ENCODE results near the gene SLC22A16. TPM values are rescaled to one million over a fixed set of nuclear protein-coding genes. Genes with fewer than 3 reads are reported as not detected.

Gene SLC22A16
- total and polyA plus RNA-seq, 4 donors = 0.08 to 22.5 TPM; not detected in 2

GRCh38 chr6:110448846-110449540 is 27.4 kb downstream of the SLC22A16 start:
- Histone ChIP-seq H3K27me3 (ENCODE audit: control insufficient read depth in 4 of 4, insufficient read depth in 4 of 4, low read length in 3 of 4) (no peaks in the 10 kb centered on the region), H3K27ac (ENCODE audit: low read depth in 1 of 2, low read length in 2 of 2) (no peak overlapping the region), H3K4me1 (ENCODE audit: control insufficient read depth in 4 of 4, insufficient read depth in 4 of 4, low read length in 3 of 4) (no peaks in the 10 kb centered on the region), H3K9ac (ENCODE audit: low read depth in 1 of 2, low read length in 2 of 2) (no peak overlapping the region), H3K36me3 (ENCODE audit: control insufficient read depth in 4 of 4, insufficient read depth in 3 of 4, low read depth in 1 of 4, low read length in 3 of 4) (no peaks in the 10 kb centered on the region), H3K9me3 (ENCODE audit: control insufficient read depth in 4 of 4, low read length in 3 of 4) (no peaks in the 10 kb centered on the region), H3K4me3 (ENCODE audit: low read depth in 1 of 3, low read length in 3 of 3) (no peak overlapping the region)
- TF ChIP-seq HNF4A (conservative IDR thresholded peaks at IDR 0.05) = no peak
- DNase-seq (ENCODE audit: low spot score) = no peak
- 65% methylated on average over 4 of the region's 4 CpGs for WGBS

- Histone ChIP-seq H3K27me3 (ENCODE audit: control insufficient read depth in 4 of 4, insufficient read depth in 4 of 4, low read length in 3 of 4) (no peaks in the 10 kb centered on the region), H3K9me3 (ENCODE audit: control insufficient read depth in 4 of 4, low read length in 3 of 4) (no peaks in the 10 kb centered on the region), H3K9ac (ENCODE audit: low read depth in 1 of 2, low read length in 2 of 2) (no peak overlapping the region), H3K4me1 (ENCODE audit: control insufficient read depth in 4 of 4, insufficient read depth in 4 of 4, low read length in 3 of 4) (no peaks in the 10 kb centered on the region), H3K27ac (ENCODE audit: low read depth in 1 of 2, low read length in 2 of 2) (no peak overlapping the region), H3K36me3 (ENCODE audit: control insufficient read depth in 4 of 4, insufficient read depth in 3 of 4, low read depth in 1 of 4, low read length in 3 of 4) (no peaks in the 10 kb centered on the region), H3K4me3 (ENCODE audit: low read depth in 1 of 3, low read length in 3 of 3) (no peak overlapping the region)
- 97% methylated on average over 3 of the region's 3 CpGs for WGBS
- no peak for DNase-seq (ENCODE audit: low spot score)
- TF ChIP-seq TAF1 (conservative IDR thresholded peaks at IDR 0.05) (no peak), RXRA (IDR thresholded peaks at IDR 0.05) (no peak), EGR1 (IDR thresholded peaks at IDR 0.05; ENCODE audit: low read depth in 2 of 2) (no peak), JUND (IDR thresholded peaks at IDR 0.05) (no peak), FOXA2 (IDR thresholded peaks at IDR 0.05) (no peak), HNF4A (conservative IDR thresholded peaks at IDR 0.05) (no peak), NR2F2 (IDR thresholded peaks at IDR 0.05) (no peak), CTCF (IDR thresholded peaks at IDR 0.05; ENCODE audit: low read depth, low read length, missing input control) (no peak), GABPA (IDR thresholded peaks at IDR 0.05 in 1 of 2, conservative IDR thresholded peaks at IDR 0.05 in 1 of 2) (no peak), HNF4G (IDR thresholded peaks at IDR 0.05) (no peak), MAX (IDR thresholded peaks at IDR 0.05) (no peak), ZBTB33 (IDR thresholded peaks at IDR 0.05) (no peak), SP1 (IDR thresholded peaks at IDR 0.05) (no peak), FOXA1 (IDR thresholded peaks at IDR 0.05) (no peak), RAD21 (IDR thresholded peaks at IDR 0.05) (no peak), ATF3 (IDR thresholded peaks at IDR 0.05) (no peak), YY1 (IDR thresholded peaks at IDR 0.05) (no peak), REST (IDR thresholded peaks at IDR 0.05) (no peak)
These were observed 28.7 kb downstream of the SLC22A16 start for GRCh38 chr6:110447761-110448160.
